Measurements from ENCODE around the gene LIPJ.

- TF ChIP-seq, protein P1, sequence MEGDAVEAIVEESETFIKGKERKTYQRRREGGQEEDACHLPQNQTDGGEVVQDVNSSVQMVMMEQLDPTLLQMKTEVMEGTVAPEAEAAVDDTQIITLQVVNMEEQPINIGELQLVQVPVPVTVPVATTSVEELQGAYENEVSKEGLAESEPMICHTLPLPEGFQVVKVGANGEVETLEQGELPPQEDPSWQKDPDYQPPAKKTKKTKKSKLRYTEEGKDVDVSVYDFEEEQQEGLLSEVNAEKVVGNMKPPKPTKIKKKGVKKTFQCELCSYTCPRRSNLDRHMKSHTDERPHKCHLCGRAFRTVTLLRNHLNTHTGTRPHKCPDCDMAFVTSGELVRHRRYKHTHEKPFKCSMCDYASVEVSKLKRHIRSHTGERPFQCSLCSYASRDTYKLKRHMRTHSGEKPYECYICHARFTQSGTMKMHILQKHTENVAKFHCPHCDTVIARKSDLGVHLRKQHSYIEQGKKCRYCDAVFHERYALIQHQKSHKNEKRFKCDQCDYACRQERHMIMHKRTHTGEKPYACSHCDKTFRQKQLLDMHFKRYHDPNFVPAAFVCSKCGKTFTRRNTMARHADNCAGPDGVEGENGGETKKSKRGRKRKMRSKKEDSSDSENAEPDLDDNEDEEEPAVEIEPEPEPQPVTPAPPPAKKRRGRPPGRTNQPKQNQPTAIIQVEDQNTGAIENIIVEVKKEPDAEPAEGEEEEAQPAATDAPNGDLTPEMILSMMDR (IDR thresholded peaks at IDR 0.05 in 2 of 3, conservative IDR thresholded peaks at IDR 0.05 in 1 of 3; ENCODE audit: borderline replicate concordance in 1 of 3, insufficient read depth in 1 of 3, low read depth in 2 of 3, low read length in 2 of 3) = no peak
- TF ChIP-seq ZFX (IDR thresholded peaks at IDR 0.05) (no peak), POLR2AphosphoS5 (IDR thresholded peaks at IDR 0.05; ENCODE audit: low read depth, low read length) (no peak), POLR2A (IDR thresholded peaks at IDR 0.05; ENCODE audit: borderline replicate concordance, extremely low read depth, insufficient read depth, insufficient read length) (no peak), EZH2 (IDR thresholded peaks at IDR 0.05) (no peak), YY1 (IDR thresholded peaks at IDR 0.05; ENCODE audit: extremely low read depth, insufficient replicate concordance, low read depth, low read length) (no peak)
- TF ChIP-seq, protein P2, sequence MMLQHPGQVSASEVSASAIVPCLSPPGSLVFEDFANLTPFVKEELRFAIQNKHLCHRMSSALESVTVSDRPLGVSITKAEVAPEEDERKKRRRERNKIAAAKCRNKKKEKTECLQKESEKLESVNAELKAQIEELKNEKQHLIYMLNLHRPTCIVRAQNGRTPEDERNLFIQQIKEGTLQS (IDR thresholded peaks at IDR 0.05) = no peak
Measured at GRCh38 chr10:88544140-88544870, 42.3 kb upstream of the LIPJ start.
